Measurements from ENCODE around the gene OPN3. TPM values are rescaled to one million over a fixed set of nuclear protein-coding genes. Genes with fewer than 3 reads are reported as not detected.

OPN3 gene
- total and polyA plus RNA-seq, 2 donors (not counting 3 experiments of a cell fraction or from before 2014, with no cell fraction given) = 16.1 to 23.9 TPM

- no peak for TF ChIP-seq POLR2AphosphoS5 (IDR thresholded peaks at IDR 0.05; ENCODE audit: insufficient read depth, low read depth, low read length)
- BruUV-seq (replicated peaks) = no TSS peak
- Histone ChIP-seq H3K9me3 (replicated peaks; ENCODE audit: control insufficient read depth, insufficient read depth, low read length) (no peaks in the 10 kb centered on the region), H3K27me3 (ENCODE audit: control insufficient read depth in 2 of 2, insufficient read depth in 2 of 2, low read length in 2 of 2) (no peaks in the 10 kb centered on the region), H3K36me3 (ENCODE audit: control insufficient read depth in 2 of 2, extremely low read depth in 1 of 2, insufficient read depth in 2 of 2, low read length in 2 of 2) (no peaks in the 10 kb centered on the region), H3K4me3 (replicated peaks in 1 of 3; ENCODE audit: insufficient read depth in 1 of 3, low read depth in 1 of 3, low read length in 3 of 3) (no peak overlapping the region), H2AFZ (ENCODE audit: low read depth, low read length) (no peak overlapping the region), H3K79me2 (ENCODE audit: control insufficient read depth, insufficient read depth, low read length) (no peaks in the 10 kb centered on the region), H3K9ac (replicated peaks; ENCODE audit: extremely low read depth, insufficient read depth, low read length) (no peak overlapping the region), H4K20me1 (replicated peaks; ENCODE audit: control insufficient read depth, extremely low read depth, insufficient read depth, low read length) (no peaks in the 10 kb centered on the region), H3K9me1 (replicated peaks; ENCODE audit: control insufficient read depth, extremely low read depth, insufficient read depth, low read length) (no peaks in the 10 kb centered on the region), H3K4me1 (ENCODE audit: control insufficient read depth, extremely low read depth, insufficient read depth, low read length) (no peaks in the 10 kb centered on the region), H3K4me2 (ENCODE audit: insufficient read depth, low read length) (no peak overlapping the region), H3K27ac (ENCODE audit: insufficient read depth, low read depth, low read length) (no peak overlapping the region)
- dilution Hi-C loops (cut with MboI; ENCODE audit: extremely low pct_ligation_motif_present, low sequenced_read_pairs) (no loop called here), intact Hi-C loops (cut with micrococcal nuclease) (no loop called here)
- DNase-seq (ENCODE audit: low read depth, low spot score) (no peak), FAIRE-seq (no peak)
- ChIA-PET POLR2A (no interaction called here), CTCF (interaction anchor here (0.8 kb wide), 1 partner anchor 28 kb away, joined by 3 read pairs; no protein-coding TSS in a partner anchor)
These were observed 57.2 kb downstream of the OPN3 start for GRCh38 chr1:241582921-241583321.

DNA sequence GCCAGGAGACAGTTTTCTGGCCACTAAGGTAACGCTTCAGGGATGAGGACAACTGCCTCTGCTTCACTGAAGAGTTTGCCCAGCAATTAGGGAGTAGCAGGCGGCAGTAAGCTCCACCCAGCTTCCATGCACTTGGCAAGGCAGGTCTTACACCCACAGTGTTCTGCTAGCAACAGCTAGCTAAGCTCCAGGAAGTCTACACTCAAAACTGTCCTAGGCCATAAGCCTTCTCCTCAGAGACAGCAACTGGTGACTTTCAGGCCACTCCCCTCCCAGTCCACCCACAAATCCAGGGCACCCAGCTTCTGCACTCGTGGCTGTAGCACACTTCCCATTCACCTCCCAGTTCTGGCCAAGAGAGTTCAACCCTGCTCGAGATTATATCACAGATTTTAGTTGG, 60.7 kb downstream of the OPN3 start:
- CTCF ChIA-PET = no interaction called here
- Histone ChIP-seq H3K9me1 (replicated peaks; ENCODE audit: control insufficient read depth, extremely low read depth, insufficient read depth, low read length) (no peaks in the 10 kb centered on the region), H3K27ac (ENCODE audit: insufficient read depth, low read depth, low read length) (no peak overlapping the region), H3K27me3 (ENCODE audit: control insufficient read depth in 2 of 2, insufficient read depth in 2 of 2, low read length in 2 of 2) (no peaks in the 10 kb centered on the region), H4K20me1 (replicated peaks; ENCODE audit: control insufficient read depth, extremely low read depth, insufficient read depth, low read length) (no peaks in the 10 kb centered on the region), H3K36me3 (ENCODE audit: control insufficient read depth in 2 of 2, extremely low read depth in 1 of 2, insufficient read depth in 2 of 2, low read length in 2 of 2) (no peaks in the 10 kb centered on the region), H3K9ac (replicated peaks; ENCODE audit: extremely low read depth, insufficient read depth, low read length) (no peak overlapping the region), H2AFZ (ENCODE audit: low read depth, low read length) (no peak overlapping the region), H3K4me2 (ENCODE audit: insufficient read depth, low read length) (no peak overlapping the region), H3K79me2 (ENCODE audit: control insufficient read depth, insufficient read depth, low read length) (no peaks in the 10 kb centered on the region), H3K4me1 (ENCODE audit: control insufficient read depth, extremely low read depth, insufficient read depth, low read length) (no peaks in the 10 kb centered on the region), H3K4me3 (replicated peaks in 1 of 3; ENCODE audit: insufficient read depth in 1 of 3, low read depth in 1 of 3, low read length in 3 of 3) (no peak overlapping the region), H3K9me3 (replicated peaks; ENCODE audit: control insufficient read depth, insufficient read depth, low read length) (no peaks in the 10 kb centered on the region)
- DNase-seq (ENCODE audit: low read depth, low spot score) (no peak), FAIRE-seq (no peak)
- TF ChIP-seq MYC (IDR thresholded peaks at IDR 0.05; ENCODE audit: low read depth, low read length) = no peak
- TF ChIP-seq POLR2A (IDR thresholded peaks at IDR 0.05; ENCODE audit: low read depth, low read length) = no peak
- no peak for TF ChIP-seq EZH2 (IDR thresholded peaks at IDR 0.05; ENCODE audit: borderline replicate concordance, low read depth, low read length, severe bottlenecking)
- TF ChIP-seq POLR2AphosphoS5 (IDR thresholded peaks at IDR 0.05; ENCODE audit: insufficient read depth, low read depth, low read length) = no peak
- TF ChIP-seq JUN (IDR thresholded peaks at IDR 0.05; ENCODE audit: borderline replicate concordance, insufficient read depth, insufficient read length, low read depth) = no peak
- no peak for TF ChIP-seq FOS (IDR thresholded peaks at IDR 0.05; ENCODE audit: borderline replicate concordance, insufficient read depth, low read length)
- TF ChIP-seq, protein P1, sequence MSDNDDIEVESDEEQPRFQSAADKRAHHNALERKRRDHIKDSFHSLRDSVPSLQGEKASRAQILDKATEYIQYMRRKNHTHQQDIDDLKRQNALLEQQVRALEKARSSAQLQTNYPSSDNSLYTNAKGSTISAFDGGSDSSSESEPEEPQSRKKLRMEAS (IDR thresholded peaks at IDR 0.05; ENCODE audit: insufficient read depth, insufficient read length) = no peak
- TF ChIP-seq GATA2 (IDR thresholded peaks at IDR 0.05; ENCODE audit: insufficient read depth, insufficient read length, low read depth, low read length) = no peak
- TF ChIP-seq, protein P2, sequence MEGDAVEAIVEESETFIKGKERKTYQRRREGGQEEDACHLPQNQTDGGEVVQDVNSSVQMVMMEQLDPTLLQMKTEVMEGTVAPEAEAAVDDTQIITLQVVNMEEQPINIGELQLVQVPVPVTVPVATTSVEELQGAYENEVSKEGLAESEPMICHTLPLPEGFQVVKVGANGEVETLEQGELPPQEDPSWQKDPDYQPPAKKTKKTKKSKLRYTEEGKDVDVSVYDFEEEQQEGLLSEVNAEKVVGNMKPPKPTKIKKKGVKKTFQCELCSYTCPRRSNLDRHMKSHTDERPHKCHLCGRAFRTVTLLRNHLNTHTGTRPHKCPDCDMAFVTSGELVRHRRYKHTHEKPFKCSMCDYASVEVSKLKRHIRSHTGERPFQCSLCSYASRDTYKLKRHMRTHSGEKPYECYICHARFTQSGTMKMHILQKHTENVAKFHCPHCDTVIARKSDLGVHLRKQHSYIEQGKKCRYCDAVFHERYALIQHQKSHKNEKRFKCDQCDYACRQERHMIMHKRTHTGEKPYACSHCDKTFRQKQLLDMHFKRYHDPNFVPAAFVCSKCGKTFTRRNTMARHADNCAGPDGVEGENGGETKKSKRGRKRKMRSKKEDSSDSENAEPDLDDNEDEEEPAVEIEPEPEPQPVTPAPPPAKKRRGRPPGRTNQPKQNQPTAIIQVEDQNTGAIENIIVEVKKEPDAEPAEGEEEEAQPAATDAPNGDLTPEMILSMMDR (IDR thresholded peaks at IDR 0.05; ENCODE audit: extremely low read depth in 1 of 2, insufficient read depth in 1 of 2, low read depth in 1 of 2, low read length in 2 of 2) = no peak
- BruUV-seq (replicated peaks) = no TSS peak
- POLR2A ChIA-PET = no interaction called here
- dilution Hi-C loops (cut with MboI; ENCODE audit: extremely low pct_ligation_motif_present, low sequenced_read_pairs) (no loop called here), intact Hi-C loops (cut with micrococcal nuclease) (no loop called here)
